Adrenal gland (tissue), 5 donors: ENCODE results near the gene DIP2C.

Experiments used
- CTCF ChIP-seq, 6 experiments: fragments of 450-650 bp in 4 of 6; fragments of 200-600 bp in 2 of 6; sonication (generic) in 1 of 6; IDR thresholded peaks; 1 replicate in 5 of 6; 2 replicates in 1 of 6; pipeline versions ENCODE4 v1.5.1 to v1.8.0; 2016 to 2021; ENCODE audit warnings: antibody characterized with exemption in 6 of 6, mild to moderate bottlenecking in 2 of 6, moderate library complexity in 1 of 6
- POLR2A ChIP-seq, 2 donors: fragments of 450-650 bp; IDR thresholded peaks; one replicate each; pipeline ENCODE4 v1.6.1; 2017; ENCODE audit warnings: antibody characterized with exemption in 2 of 2, mild to moderate bottlenecking in 2 of 2, moderate library complexity in 1 of 2
- donor health status: DM: no; HTN: no; CAD: no.

GRCh38 chr10:226018-226417, 463.4 kb downstream of the DIP2C start:
- TF ChIP-seq CTCF (IDR thresholded peaks at IDR 0.05) (no peak), POLR2A (IDR thresholded peaks at IDR 0.05) (no peak)
